Neural cell (in vitro differentiated cells): ENCODE measurements around the gene GABRQ. TPM values are rescaled to one million over a fixed set of nuclear protein-coding genes. Genes with fewer than 3 reads are reported as not detected.

Experiments used
- H2AFZ ChIP-seq: fragments of 200-600, 300-800 bp; sonication (generic), shearing (Covaris generic); 2 replicates; pipeline ENCODE4 v1.6.0; 2014; ENCODE audit warnings: low read depth, mild to moderate bottlenecking, antibody characterized with exemption, low read length, moderate library complexity
- H3F3A ChIP-seq: fragments of 200-600 bp; shearing (Covaris generic); 2 replicates; pipeline ENCODE4 v1.6.1; 2016; ENCODE audit warnings: mild to moderate bottlenecking, moderate library complexity, mixed read lengths, antibody characterized with exemption, low read length; ENCODE audit not compliant: insufficient read depth, poor library complexity, severe bottlenecking
- H3K27ac ChIP-seq: fragments of 200-600, 300-800 bp; sonication (generic), shearing (Covaris generic); 2 replicates; pipeline ENCODE4 v1.5.1; 2014; ENCODE audit warnings: mild to moderate bottlenecking, low read length, moderate library complexity
- H3K27me3 ChIP-seq: fragments of 300-800, 200-600 bp; sonication (generic), shearing (Covaris generic); 2 replicates; pipeline ENCODE4 v1.6.0; 2014; ENCODE audit warnings: mild to moderate bottlenecking, low read depth, low read length, moderate library complexity; ENCODE audit not compliant: insufficient read depth
- H3K36me3 ChIP-seq: fragments of 300-800, 200-600 bp; sonication (generic), shearing (Covaris generic); 2 replicates; pipeline ENCODE4 v1.5.1; 2014; ENCODE audit warnings: mild to moderate bottlenecking, antibody characterized with exemption, low read length, moderate library complexity; ENCODE audit not compliant: insufficient read depth
- H3K4me2 ChIP-seq: fragments of 300-800, 200-600 bp; sonication (generic), shearing (Covaris generic); 2 replicates; pipeline ENCODE4 v1.6.0; 2014; ENCODE audit warnings: mild to moderate bottlenecking, low read length
- H3K4me3 ChIP-seq: fragments of 300-800, 200-600 bp; sonication (generic), shearing (Covaris generic); 2 replicates; pipeline ENCODE4 v1.5.1; 2014; ENCODE audit warnings: mild to moderate bottlenecking, low read length, moderate library complexity
- H3K79me2 ChIP-seq: fragments of 200-600 bp; shearing (Covaris generic); replicated peaks from 2 replicates; pipeline ENCODE4 v1.6.0; 2014; ENCODE audit warnings: mild to moderate bottlenecking, low read length, moderate library complexity; ENCODE audit not compliant: insufficient read depth
- H3K9ac ChIP-seq: fragments of 300-800, 200-600 bp; sonication (generic), shearing (Covaris generic); 2 replicates; pipeline ENCODE4 v1.6.1; 2016; ENCODE audit warnings: mild to moderate bottlenecking, low read length, mixed read lengths
- H3K9me2 ChIP-seq: fragments of 200-600 bp; shearing (Covaris generic); 2 replicates; pipeline ENCODE4 v1.6.1; 2016; ENCODE audit warnings: mild to moderate bottlenecking, low read length, mixed read lengths; ENCODE audit not compliant: insufficient read depth
- H3K9me3 ChIP-seq: fragments of 200-600, 300-800 bp; sonication (generic), shearing (Covaris generic); 2 replicates; pipeline ENCODE4 v1.6.1; 2016; ENCODE audit warnings: mild to moderate bottlenecking, mixed run types, low read length, moderate library complexity, mixed read lengths
- H4K20me1 ChIP-seq: fragments of 200-600 bp; shearing (Covaris generic); 2 replicates; pipeline ENCODE4 v1.6.1; 2016; ENCODE audit warnings: mild to moderate bottlenecking, mixed run types; ENCODE audit not compliant: insufficient read depth
- EP300 ChIP-seq: fragments of 450-650 bp; conservative IDR thresholded peaks from 2 replicates; pipeline ENCODE4 v1.6.1; 2014; ENCODE audit warnings: antibody characterized with exemption, mild to moderate bottlenecking, moderate library complexity; ENCODE audit not compliant: poor library complexity, severe bottlenecking
- EZH2 ChIP-seq: fragments of 200-600, 300-800 bp; shearing (Covaris generic), sonication (generic); IDR thresholded peaks from 2 replicates; pipeline ENCODE4 v1.6.1; 2014; ENCODE audit warnings: antibody characterized with exemption, low read length, borderline replicate concordance, mild to moderate bottlenecking; ENCODE audit not compliant: insufficient read depth, poor library complexity, severe bottlenecking
- MXI1 ChIP-seq: fragments of 450-650 bp; conservative IDR thresholded peaks from 2 replicates; pipeline ENCODE4 v1.6.1; 2014; ENCODE audit warnings: antibody characterized with exemption, mild to moderate bottlenecking; ENCODE audit not compliant: poor library complexity, severe bottlenecking
- POLR2AphosphoS5 ChIP-seq: IDR thresholded peaks from 2 replicates; pipeline ENCODE4 v1.6.1; 2012
- RAD21 ChIP-seq: fragments of 450-650 bp; conservative IDR thresholded peaks from 2 replicates; pipeline ENCODE4 v1.6.1; 2014; ENCODE audit warnings: antibody characterized with exemption, mild to moderate bottlenecking, moderate library complexity
- SMC3 ChIP-seq: fragments of 450-650 bp; conservative IDR thresholded peaks from 2 replicates; pipeline ENCODE4 v1.6.1; 2014; ENCODE audit warnings: antibody characterized with exemption, mild to moderate bottlenecking, moderate library complexity; ENCODE audit not compliant: poor library complexity
- TAF1 ChIP-seq: IDR thresholded peaks from 2 replicates; pipeline ENCODE4 v1.6.1; 2012; ENCODE audit warnings: low read depth
- polyA plus RNA-seq: library from polyadenylated mRNA; depleted of rRNA; stranded (reverse); fragments of >200 nt; gene quantifications from 2 replicates; pipeline ENCODE4 v1.2.3, GENCODE V29; 2014
- TF ChIP-seq, protein P1 (sequence below): IDR thresholded peaks from 2 replicates; pipeline ENCODE4 v1.6.1; 2012; ENCODE audit warnings: borderline replicate concordance
- TF ChIP-seq, protein P2 (sequence below): fragments of 450-650 bp; IDR thresholded peaks from 2 replicates; pipeline ENCODE4 v1.5.1; 2014; ENCODE audit warnings: antibody characterized with exemption, mild to moderate bottlenecking, moderate library complexity; ENCODE audit not compliant: poor library complexity, severe bottlenecking

Gene GABRQ
- polyA plus RNA-seq, 1 donor from 2014 or later: 1.2 TPM

DNA sequence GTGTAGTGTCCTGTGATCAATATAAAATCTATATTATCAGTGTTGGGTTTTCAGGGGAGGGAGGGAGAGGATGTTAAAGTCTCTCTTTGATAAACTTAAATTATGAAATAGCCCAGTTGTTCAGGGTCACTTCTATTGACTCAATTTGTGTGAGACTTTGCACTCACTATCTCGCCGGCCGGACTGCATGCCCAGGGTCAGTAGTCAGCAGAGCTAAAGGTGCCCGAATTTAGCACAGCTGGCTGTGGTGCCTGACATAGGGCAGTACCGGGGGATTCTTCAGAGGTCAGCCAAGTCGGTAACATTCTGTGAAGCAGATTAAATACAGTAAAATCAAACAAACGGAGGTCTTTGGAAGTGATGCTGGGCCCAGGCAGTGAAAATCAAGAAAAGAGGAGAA lies 19.2 kb downstream of the GABRQ start:
- Histone ChIP-seq H3K9me3 (no peaks in the 10 kb centered on the region), H3K27me3 (no peaks in the 10 kb centered on the region), H3K4me2 (no peak overlapping the region), H3F3A (no peaks in the 10 kb centered on the region), H2AFZ (no peak overlapping the region), H3K27ac (no peak overlapping the region), H3K9ac (no peak overlapping the region), H4K20me1 (no peaks in the 10 kb centered on the region), H3K79me2 (no peaks in the 10 kb centered on the region), H3K36me3 (no peaks in the 10 kb centered on the region), H3K9me2 (no peaks in the 10 kb centered on the region), H3K4me3 (no peak overlapping the region)
- TF ChIP-seq POLR2AphosphoS5 (no peak), TAF1 (no peak), EP300 (no peak), EZH2 (no peak), RAD21 (no peak), SMC3 (no peak), MXI1 (no peak)
- TF ChIP-seq, protein P1, sequence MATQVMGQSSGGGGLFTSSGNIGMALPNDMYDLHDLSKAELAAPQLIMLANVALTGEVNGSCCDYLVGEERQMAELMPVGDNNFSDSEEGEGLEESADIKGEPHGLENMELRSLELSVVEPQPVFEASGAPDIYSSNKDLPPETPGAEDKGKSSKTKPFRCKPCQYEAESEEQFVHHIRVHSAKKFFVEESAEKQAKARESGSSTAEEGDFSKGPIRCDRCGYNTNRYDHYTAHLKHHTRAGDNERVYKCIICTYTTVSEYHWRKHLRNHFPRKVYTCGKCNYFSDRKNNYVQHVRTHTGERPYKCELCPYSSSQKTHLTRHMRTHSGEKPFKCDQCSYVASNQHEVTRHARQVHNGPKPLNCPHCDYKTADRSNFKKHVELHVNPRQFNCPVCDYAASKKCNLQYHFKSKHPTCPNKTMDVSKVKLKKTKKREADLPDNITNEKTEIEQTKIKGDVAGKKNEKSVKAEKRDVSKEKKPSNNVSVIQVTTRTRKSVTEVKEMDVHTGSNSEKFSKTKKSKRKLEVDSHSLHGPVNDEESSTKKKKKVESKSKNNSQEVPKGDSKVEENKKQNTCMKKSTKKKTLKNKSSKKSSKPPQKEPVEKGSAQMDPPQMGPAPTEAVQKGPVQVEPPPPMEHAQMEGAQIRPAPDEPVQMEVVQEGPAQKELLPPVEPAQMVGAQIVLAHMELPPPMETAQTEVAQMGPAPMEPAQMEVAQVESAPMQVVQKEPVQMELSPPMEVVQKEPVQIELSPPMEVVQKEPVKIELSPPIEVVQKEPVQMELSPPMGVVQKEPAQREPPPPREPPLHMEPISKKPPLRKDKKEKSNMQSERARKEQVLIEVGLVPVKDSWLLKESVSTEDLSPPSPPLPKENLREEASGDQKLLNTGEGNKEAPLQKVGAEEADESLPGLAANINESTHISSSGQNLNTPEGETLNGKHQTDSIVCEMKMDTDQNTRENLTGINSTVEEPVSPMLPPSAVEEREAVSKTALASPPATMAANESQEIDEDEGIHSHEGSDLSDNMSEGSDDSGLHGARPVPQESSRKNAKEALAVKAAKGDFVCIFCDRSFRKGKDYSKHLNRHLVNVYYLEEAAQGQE: no peak
- TF ChIP-seq, protein P2, sequence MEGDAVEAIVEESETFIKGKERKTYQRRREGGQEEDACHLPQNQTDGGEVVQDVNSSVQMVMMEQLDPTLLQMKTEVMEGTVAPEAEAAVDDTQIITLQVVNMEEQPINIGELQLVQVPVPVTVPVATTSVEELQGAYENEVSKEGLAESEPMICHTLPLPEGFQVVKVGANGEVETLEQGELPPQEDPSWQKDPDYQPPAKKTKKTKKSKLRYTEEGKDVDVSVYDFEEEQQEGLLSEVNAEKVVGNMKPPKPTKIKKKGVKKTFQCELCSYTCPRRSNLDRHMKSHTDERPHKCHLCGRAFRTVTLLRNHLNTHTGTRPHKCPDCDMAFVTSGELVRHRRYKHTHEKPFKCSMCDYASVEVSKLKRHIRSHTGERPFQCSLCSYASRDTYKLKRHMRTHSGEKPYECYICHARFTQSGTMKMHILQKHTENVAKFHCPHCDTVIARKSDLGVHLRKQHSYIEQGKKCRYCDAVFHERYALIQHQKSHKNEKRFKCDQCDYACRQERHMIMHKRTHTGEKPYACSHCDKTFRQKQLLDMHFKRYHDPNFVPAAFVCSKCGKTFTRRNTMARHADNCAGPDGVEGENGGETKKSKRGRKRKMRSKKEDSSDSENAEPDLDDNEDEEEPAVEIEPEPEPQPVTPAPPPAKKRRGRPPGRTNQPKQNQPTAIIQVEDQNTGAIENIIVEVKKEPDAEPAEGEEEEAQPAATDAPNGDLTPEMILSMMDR: no peak

DNA sequence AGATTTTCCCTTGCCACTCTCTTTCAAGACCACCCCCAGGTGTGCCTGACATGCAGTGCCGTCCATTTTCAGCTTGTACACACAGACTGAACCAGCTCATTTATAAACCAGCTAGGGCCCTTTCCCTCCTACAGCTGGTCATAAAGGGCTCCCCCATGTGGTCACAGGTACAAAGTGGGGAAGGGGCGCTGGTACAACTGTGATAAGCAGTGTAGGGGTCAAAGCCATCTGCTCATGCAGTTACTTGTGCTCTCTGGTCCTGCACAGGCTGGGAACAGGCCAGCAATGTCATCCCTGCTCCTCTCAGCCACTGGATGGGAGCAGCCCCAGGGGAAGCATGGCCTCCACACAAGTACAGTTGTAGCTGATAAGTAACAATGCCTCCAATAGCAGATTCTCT lies 20.6 kb downstream of the GABRQ start:
- H3K36me3 ChIP-seq: no peaks in the 10 kb centered on the region
- TF ChIP-seq SMC3 (no peak), POLR2AphosphoS5 (no peak), EZH2 (no peak), TAF1 (no peak), RAD21 (no peak), MXI1 (no peak), EP300 (no peak)
- TF ChIP-seq, protein P1: no peak
- TF ChIP-seq, protein P2: no peak
- H3K9ac ChIP-seq: no peak overlapping the region
- no peak overlapping the region for H3K4me3 ChIP-seq
- no peak overlapping the region for H3K4me2 ChIP-seq
- no peaks in the 10 kb centered on the region for H3K9me3 ChIP-seq
- no peaks in the 10 kb centered on the region for H3K9me2 ChIP-seq
- no peaks in the 10 kb centered on the region for H3F3A ChIP-seq
- H3K27me3 ChIP-seq: no peaks in the 10 kb centered on the region
- H3K27ac ChIP-seq: no peak overlapping the region
- no peaks in the 10 kb centered on the region for H4K20me1 ChIP-seq
- no peaks in the 10 kb centered on the region for H3K79me2 ChIP-seq
- no peak overlapping the region for H2AFZ ChIP-seq
